H54 (cell line): ENCODE measurements around the gene PRDX3.
"Not testable (repeated sequence)": the region's sequence is repeated elsewhere in the genome, so short reads cannot be mapped to it uniquely, and the experiment has no call there.

Experiments
- DNase-seq: peaks from one replicate; pipeline ENCODE4 v3.0.0; 2011; ENCODE audit warnings: low spot score, mixed read lengths; ENCODE audit not compliant: insufficient read length
- FAIRE-seq: peaks from 3 replicates; lab custom pipeline; 2011; peaks lifted over from hg19 to GRCh38; lab: Jason Lieb, UNC
- POLR2A ChIP-seq: IDR thresholded peaks from 2 replicates; pipeline ENCODE4 v1.6.1; 2011; ENCODE audit warnings: low read depth, mild to moderate bottlenecking, low read length

PRDX3 gene

DNA sequence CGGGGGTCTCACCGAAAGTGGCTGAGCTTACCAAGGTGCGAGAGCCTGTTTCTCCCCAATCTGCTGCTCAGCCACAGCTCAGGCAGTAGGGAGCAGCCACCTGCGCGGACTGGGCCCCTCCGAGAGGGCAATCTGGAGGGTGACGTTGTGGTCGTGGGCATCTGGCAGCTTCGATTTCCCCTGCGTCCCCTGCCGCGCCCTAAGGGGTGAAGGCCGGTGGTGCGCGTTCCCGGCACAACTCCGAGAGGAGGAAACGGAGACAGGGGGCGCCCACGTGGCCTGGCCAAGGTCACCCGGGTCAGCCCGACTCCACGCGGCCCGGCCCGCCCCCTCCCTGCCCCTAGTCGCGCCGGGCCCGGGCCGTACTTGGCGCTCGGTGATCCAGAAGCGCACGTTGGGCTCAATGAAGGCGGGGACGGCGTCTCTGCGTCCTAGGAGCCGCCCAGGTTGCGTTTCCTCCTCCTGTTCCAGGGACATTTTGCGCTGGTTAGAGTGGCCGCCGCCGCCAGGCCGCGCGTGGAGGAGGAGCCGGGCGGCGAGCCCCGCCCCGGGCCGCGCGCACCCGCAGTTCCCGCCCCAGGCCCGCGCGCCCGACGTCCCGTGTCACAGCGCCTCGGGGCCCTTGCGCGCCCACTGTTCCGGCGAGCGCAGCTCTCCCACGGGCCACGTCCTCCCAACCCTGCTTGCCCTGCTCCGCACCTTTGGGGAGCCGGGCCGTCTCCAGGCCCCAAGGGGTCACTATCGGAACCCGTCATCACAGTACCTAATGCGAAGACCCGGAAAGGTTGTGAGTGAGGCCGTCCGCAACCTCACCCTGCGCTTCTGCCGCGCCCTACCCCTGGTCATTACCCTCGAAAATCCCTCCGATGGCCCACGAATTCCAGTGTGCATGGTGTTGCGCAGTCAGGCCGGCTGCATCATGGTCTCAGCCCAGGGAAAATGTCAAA is 13.2 kb downstream of the PRDX3 start, which contains the start of gene SFXN4:
SFXN4 (minus strand) TSS at position 544 of the 947 bp plus-strand sequence; CDS start at position 477, 67 bp downstream.
- DNase-seq, result peak; percentile 60
- peak; percentile 40; the same call in 1 of the 2 replicates for TF ChIP-seq POLR2A
- no peak for FAIRE-seq

DNA sequence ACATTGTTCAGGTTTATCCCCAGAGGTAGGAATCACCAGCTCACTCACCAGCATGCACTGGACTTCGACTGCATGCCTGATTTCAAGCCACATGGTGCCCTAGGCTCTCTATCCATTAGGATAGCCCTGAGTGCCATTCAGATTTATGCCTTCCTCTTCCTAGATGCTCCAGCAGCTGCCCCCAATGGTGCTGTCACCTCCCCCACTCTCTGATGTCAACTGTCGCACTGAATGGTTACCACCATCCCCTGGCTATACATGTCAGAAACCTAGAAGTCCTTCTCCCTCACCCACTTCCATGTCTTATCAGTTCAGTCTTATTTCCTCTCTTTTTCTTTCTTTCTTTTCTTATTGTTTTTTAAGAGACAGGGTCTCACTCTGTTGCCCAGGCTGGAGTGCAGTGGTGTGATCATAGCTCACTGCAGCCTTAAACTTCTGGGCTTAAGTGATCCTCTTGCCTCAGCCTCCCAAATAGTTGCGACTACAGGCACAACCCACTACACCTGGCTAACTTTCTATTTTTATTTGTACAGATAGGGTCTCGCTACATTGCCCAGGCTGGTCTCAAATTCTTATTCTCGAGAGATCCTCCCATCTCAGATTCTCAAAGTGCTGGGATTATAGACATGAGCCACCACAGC is 16.0 kb downstream of the PRDX3 start:
- FAIRE-seq (no peak), DNase-seq (no peak)
- TF ChIP-seq POLR2A, result no peak

DNA sequence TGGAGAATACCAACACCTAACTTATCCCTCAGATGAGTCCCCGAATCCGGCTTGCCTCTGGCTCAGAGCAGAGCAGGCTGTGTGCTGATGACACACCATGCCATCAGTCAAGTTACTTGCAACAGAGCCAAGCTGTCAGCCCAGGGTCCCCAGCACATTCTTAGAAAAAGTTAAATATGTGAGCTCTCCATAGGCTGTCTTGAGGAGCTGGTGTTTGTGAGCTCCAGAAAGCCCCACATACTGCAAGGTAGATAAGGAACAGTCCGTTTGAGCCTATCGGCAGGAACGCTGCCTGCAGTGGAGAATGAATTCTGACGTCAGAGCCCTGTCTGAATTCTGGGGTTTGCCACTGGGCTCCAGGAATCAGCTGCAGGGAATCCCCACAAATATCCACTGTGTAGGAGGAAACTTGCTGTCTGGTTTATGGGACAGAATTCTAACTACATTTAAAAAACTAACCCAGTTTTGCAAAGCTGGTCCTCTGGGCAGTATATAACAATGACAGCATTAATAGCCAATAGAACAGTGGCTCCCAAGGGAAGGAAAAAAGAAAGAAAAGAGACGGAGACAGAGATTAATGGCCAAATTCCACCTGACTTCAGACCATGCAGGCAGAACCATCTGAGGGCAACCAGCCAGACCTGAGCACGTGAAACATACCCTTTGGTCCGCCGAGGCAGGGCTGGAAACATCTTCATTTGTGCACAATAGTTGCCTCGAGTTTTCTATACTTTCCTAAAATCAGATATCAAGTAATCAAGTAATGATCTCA is 16.7 kb downstream of the PRDX3 start:
- DNase-seq (peak; percentile 61), FAIRE-seq (peak; percentile 45)

DNA sequence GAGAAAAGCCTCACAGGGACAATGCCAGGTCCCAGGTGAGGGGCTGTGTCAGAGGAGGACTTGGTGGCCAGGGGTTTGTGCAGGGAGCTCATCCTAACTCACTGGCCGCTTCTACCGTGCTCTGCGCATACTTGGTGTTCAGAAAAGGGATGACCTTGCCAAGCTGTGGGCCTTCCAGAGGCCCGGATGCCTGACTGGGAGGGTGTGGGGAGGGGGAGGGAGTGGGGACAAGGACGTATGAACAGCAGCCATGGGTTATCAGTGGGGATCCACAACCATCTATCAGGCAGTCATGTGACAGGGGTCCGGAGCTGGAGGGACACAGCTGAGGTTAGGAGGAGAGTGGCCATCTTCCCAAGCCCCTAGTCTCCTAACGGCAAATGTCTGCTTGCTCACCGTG is 19.3 kb downstream of the PRDX3 start:
- TF ChIP-seq POLR2A, result no peak
- DNase-seq (no peak), FAIRE-seq (no peak)

More for the DNA sequence above, 16.7 kb downstream of the PRDX3 start:
- no peak for TF ChIP-seq POLR2A

DNA sequence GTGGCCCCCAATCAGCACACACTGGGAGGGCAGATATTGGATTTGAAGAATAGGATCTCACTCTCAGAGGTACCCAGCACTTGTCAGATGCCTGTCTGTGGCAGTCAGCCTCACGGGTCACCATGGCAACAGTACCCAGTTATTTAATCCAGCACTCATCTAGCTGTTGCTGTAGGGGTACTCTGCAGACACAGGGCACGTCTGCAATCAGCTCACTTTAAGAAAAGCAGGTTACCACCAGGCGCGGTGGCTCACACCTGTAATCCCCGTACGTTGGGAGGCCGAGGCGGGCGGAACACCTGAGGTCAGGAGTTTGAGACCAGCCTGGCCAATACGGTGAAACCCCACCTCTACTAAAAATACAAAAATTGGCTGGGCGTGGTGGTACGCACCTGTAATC is 25.0 kb downstream of the PRDX3 start:
- DNase-seq, result no peak
- TF ChIP-seq POLR2A, result no peak
- FAIRE-seq, result no peak

DNA sequence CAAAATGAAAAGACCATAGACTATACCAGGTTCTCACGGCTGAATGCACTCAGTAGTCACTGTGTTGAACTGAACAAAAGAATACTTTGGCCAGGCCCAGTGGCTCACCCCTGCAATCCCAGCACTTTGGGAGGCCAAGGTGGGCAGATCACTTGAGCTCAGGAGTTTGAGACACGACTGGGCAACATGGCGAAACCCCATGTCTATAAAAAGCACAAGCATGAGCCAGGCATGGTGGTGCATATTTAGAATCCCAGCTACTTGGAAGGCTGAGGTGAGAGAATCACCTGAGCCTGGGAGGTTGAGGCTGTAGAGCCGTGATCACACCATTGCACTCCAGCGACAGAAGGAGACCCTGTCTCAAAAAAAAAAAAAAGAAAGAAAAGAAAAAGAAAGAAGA is 25.6 kb downstream of the PRDX3 start:
- no peak for DNase-seq
- no peak for FAIRE-seq
- TF ChIP-seq POLR2A, result no peak

DNA sequence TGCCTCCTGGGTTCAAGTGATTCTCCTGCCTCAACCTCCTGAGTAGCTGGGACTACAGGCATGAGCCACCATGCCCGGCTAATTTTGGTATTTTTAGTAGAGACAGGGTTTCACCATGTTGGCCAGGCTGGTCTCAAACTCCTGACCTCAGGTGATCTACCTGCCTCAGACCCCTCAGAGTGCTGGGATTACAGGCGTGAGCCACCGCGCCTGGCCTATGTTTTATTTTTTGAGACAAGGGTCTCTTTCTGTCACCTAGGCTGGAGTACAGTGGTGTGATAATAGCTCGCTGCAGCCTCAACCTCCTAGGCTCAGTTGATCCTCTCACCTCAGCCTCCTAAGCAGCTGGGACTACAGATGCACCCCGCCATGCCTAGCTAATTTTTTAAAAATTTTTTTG is 27.0 kb downstream of the PRDX3 start:
- not testable (repeated sequence) for FAIRE-seq, DNase-seq

DNA sequence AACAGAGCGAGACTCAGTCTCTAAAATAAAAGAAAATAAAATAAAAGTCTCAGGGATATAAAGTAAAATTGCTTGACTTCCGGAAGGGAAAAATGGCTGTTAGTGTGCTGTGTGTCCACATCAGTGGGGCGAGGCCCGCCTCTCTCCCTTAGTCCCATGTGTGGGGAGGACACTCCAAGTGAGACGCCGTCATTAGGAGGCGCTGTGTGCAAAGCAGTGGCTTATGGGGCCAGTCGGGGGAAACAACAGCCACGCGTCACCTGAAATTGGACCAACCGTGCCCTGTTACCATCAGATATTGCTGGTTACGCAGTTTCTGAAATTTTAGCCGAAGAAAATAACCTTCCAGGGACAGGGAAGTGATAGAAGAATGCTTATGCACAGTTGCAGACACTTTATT is 28.9 kb downstream of the PRDX3 start:
- TF ChIP-seq POLR2A, result no peak
- FAIRE-seq (no peak), DNase-seq (no peak)

DNA sequence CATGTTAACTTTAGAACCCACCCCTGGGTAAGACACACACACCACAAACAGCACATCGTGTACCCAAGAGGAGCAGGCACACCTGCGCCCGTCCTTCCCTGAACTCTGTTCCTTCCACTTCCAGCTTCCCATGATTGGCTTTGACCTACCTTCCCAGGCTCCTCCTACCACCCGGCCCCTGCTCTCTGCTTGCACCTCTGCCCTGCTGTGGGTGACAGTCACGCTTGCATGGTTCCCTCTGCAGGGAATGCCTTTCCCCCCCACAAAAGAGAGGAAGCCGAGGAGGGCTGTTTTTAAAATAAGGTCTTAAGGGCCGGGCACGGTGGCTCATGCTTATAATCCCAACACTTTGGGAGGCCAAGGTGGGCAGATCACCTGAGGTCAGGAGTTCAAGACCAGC is 29.5 kb downstream of the PRDX3 start:
- DNase-seq, result no peak
- TF ChIP-seq POLR2A, result no peak
- no peak for FAIRE-seq

DNA sequence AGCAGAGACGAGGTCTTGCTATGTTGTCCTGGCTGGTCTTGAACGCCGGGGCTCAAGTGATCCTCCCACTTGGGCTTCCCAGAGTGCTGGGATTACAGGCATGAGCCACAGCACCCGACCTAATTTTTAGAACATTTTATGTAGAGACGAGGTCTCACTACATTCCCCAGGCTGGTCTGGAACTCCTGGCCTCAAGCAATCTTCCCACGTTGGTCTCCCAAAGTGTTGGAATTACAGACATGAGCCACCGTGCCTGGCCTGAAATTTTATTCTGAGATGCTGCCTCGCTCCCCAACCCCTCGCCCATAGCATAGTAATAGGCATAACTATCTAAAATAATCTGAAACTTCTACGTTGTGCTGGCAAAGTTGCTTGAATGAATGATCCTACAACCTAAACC is 35.0 kb downstream of the PRDX3 start:
- no peak for FAIRE-seq
- no peak for DNase-seq
- TF ChIP-seq POLR2A, result no peak

DNA sequence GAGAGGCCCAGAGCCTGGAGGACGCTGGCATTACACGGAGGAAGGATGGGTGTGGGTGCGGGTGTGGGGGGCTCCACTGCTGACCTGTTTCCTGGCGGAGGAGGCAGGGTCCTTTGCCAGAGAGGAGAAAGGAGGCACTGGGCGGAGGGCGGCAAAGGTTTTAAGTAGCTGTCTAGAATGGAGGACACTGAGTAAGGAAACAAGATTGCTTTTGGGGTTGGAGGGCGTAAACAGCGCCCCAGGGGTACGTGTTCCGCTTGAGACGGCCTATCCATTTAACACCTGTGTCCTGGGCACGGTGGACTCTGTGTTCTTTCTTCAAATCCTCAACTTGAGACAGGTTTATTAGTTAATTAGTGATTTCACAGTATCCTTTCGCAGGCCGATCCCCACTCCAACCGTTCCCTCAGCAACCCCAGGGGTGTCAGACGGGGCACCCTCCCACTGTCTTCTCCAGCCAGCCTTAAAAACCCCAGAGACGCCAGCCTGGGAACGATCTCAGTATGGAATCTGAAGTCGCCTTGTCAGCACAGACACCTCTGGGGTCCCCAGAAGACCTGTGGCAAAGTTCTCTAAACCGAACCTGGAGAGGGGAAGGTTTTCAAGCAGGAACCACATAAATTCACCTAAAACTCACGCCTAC is 37.9 kb downstream of the PRDX3 start:
- TF ChIP-seq POLR2A, result no peak
- no peak for FAIRE-seq

DNA sequence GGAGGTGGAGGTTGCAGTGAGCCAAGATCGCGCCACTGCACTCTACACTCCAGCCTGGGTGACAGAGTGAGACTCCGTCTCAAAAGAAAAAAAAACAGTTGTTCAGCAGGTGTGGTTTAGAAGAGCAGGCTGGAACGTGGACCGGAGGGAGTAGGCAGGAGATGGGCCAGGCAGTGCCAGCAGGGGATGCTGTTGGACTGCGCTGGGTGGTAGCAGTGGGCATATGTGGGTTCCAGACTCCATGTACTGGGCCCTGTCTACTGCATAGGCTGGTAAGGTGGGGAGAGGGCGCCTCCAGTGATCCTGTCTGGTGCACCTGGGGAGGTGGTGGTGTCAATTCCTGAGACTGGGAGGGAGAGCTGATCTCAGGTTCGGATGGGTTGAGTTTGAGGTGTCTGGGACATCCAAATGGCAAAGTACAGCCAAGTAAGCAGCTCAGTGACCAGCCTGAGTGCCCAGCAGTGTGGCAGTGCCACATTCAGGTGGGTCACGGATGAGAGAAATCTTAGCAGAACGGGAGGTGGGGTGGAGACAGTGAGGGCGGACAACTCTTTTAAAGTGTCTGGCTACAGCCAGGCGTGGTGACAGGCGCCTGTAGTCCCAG is 39.0 kb downstream of the PRDX3 start:
- peak; percentile 78 for DNase-seq
- no peak for TF ChIP-seq POLR2A
- no peak for FAIRE-seq

More for the DNA sequence above, 37.9 kb downstream of the PRDX3 start:
- DNase-seq, result no peak
